ENCODE measurements around the gene TSPAN4.

DNA sequence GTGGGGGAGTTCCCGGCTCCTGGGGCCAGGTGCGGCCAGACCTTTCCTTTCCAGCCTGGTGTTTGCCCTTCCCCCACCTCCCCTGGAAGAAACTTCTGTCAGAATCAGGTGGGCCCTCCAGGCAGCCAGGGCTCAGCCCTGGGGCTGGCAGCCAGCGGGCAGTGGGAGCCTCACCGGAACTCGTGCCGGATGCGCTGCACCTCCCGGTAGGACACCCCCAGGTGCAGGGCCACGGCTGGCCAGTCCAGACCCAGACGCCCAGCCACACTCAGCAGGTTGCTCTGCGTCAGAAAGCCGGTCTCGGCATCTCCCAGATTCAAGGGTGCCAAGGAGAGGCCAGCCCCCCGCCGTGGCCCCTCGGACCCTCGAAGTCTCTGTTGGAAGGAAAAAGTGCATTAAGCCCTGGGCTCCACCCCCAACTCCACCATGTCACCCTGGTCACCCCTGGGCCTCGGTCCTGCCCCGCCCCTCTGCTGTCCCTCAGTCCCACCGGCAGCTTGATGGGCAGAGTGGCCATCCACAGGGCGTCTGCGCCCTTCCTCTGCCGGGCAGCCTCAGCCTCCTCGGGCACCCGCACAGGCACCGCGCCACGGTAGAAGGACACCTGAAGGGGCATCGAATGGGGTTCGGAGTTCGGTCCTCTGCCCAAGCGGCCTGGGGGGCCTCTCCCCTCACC, 42.9 kb upstream of the TSPAN4 start:
- TF ChIP-seq ESRRA (IDR thresholded peaks at IDR 0.05; ENCODE audit: borderline replicate concordance, low read depth) (no peak), NFIX (CRISPR knock-in tag; IDR thresholded peaks at IDR 0.05; ENCODE audit: low read depth) (no peak), MXI1 (IDR thresholded peaks at IDR 0.05; ENCODE audit: low read depth, low read length) (no peak), KLF13 (tag; IDR thresholded peaks at IDR 0.05; ENCODE audit: borderline replicate concordance, low read depth) (no peak), NBN (IDR thresholded peaks at IDR 0.05; ENCODE audit: low read depth) (no peak), NFE2L1 (tag; IDR thresholded peaks at IDR 0.05; ENCODE audit: borderline replicate concordance, low read depth) (no peak), ZKSCAN1 (IDR thresholded peaks at IDR 0.05; ENCODE audit: low read depth, low read length) (no peak), SIN3A (IDR thresholded peaks at IDR 0.05; ENCODE audit: borderline replicate concordance in 2 of 2, control insufficient read depth in 1 of 2, low read depth in 2 of 2, low read length in 2 of 2) (no peak), GABPA (tag; conservative IDR thresholded peaks at IDR 0.05; ENCODE audit: low read depth) (no peak), ASH1L (IDR thresholded peaks at IDR 0.05; ENCODE audit: borderline replicate concordance, low read depth, partially characterized antibody) (no peak), GTF2F1 (IDR thresholded peaks at IDR 0.05; ENCODE audit: low read depth, low read length) (no peak), SREBF2 (CRISPR knock-in tag; IDR thresholded peaks at IDR 0.05) (no peak)
- TF ChIP-seq, protein P1, sequence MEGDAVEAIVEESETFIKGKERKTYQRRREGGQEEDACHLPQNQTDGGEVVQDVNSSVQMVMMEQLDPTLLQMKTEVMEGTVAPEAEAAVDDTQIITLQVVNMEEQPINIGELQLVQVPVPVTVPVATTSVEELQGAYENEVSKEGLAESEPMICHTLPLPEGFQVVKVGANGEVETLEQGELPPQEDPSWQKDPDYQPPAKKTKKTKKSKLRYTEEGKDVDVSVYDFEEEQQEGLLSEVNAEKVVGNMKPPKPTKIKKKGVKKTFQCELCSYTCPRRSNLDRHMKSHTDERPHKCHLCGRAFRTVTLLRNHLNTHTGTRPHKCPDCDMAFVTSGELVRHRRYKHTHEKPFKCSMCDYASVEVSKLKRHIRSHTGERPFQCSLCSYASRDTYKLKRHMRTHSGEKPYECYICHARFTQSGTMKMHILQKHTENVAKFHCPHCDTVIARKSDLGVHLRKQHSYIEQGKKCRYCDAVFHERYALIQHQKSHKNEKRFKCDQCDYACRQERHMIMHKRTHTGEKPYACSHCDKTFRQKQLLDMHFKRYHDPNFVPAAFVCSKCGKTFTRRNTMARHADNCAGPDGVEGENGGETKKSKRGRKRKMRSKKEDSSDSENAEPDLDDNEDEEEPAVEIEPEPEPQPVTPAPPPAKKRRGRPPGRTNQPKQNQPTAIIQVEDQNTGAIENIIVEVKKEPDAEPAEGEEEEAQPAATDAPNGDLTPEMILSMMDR (IDR thresholded peaks at IDR 0.05 in 2 of 3, conservative IDR thresholded peaks at IDR 0.05 in 1 of 3; ENCODE audit: insufficient read depth in 2 of 3, low read depth in 1 of 3, low read length in 3 of 3): no peak
- TF ChIP-seq, protein P2, sequence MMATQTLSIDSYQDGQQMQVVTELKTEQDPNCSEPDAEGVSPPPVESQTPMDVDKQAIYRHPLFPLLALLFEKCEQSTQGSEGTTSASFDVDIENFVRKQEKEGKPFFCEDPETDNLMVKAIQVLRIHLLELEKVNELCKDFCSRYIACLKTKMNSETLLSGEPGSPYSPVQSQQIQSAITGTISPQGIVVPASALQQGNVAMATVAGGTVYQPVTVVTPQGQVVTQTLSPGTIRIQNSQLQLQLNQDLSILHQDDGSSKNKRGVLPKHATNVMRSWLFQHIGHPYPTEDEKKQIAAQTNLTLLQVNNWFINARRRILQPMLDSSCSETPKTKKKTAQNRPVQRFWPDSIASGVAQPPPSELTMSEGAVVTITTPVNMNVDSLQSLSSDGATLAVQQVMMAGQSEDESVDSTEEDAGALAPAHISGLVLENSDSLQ (IDR thresholded peaks at IDR 0.05): no peak

All from K562 (cell line).